SU-DHL-6 (cell line): ENCODE data around the gene SART3.

ENCODE experiments used
- CTCF ChIP-seq: fragments of 200-600 bp; sonication (generic); IDR thresholded peaks from one replicate; pipeline ENCODE4 v1.5.1; 2017; ENCODE audit warnings: antibody characterized with exemption, mild to moderate bottlenecking, low read length, moderate library complexity; ENCODE audit not compliant: insufficient read depth, poor library complexity, severe bottlenecking
- EZH2phosphoT487 ChIP-seq: fragments of 200-600 bp; sonication (generic), shearing (Covaris generic); conservative IDR thresholded peaks from 2 replicates; pipeline ENCODE4 v1.6.1; 2018; ENCODE audit warnings: mild to moderate bottlenecking, antibody characterized with exemption, low read length, moderate library complexity, mixed read lengths

GRCh38 chr12:108603743-108604142 lies 42.8 kb upstream of the SART3 start:
- TF ChIP-seq CTCF, result no peak
- TF ChIP-seq EZH2phosphoT487, result no peak
